IMR-90 (cell line): Measurements from ENCODE around the gene MARS1. TPM values are rescaled to one million over a fixed set of nuclear protein-coding genes. Genes with fewer than 3 reads are reported as not detected.

Experiments
- ATAC-seq: fragments of 200-7000 bp; cut with Tn5 transposase; 2 replicates; pipeline ENCODE4 v1.9.1; 2020; ENCODE audit warnings: low read depth, mild to moderate bottlenecking, moderate library complexity
- BruUV-seq: library from RNA; stranded (reverse); fragments of 400-500 nt; replicated peaks from 2 replicates; lab custom pipeline; 2021; lab: Mats Ljungman, UMichigan
- CTCF ChIA-PET: fragments of 300-600 bp; formaldehyde crosslinking; extraction: SDS; loops from one replicate; lab custom pipeline; 2021; ENCODE audit warnings: antibody characterized with exemption; lab: Yijun Ruan, JAX
- POLR2A ChIA-PET: fragments of 300-600 bp; sonication (Branson Sonifier 250); formaldehyde crosslinking; loops from one replicate; lab custom pipeline; 2022; ENCODE audit warnings: antibody characterized with exemption; ENCODE audit not compliant: unreplicated experiment; lab: Charles Lee
- DNase-seq: peaks from one replicate; pipeline ENCODE4 v3.0.0; 2013
- H2AFZ ChIP-seq: replicated peaks from 2 replicates; pipeline ENCODE3; 2013; ENCODE audit warnings: low read length, mild to moderate bottlenecking; ENCODE audit not compliant: poor library complexity
- H2AK5ac ChIP-seq: 2 replicates; pipeline ENCODE4 v1.6.1; 2013; ENCODE audit warnings: low read depth, low read length, inconsistent platforms
- H2AK9ac ChIP-seq: replicated peaks from 2 replicates; pipeline ENCODE3; 2013; ENCODE audit warnings: mild to moderate bottlenecking, low read depth, low read length, moderate library complexity; ENCODE audit not compliant: poor library complexity
- H2BK120ac ChIP-seq: 2 replicates; pipeline ENCODE4 v1.6.1; 2013; ENCODE audit warnings: low read depth, low read length, inconsistent platforms
- H2BK15ac ChIP-seq: 3 replicates; pipeline ENCODE4 v1.6.1; 2013; ENCODE audit warnings: low read depth, low read length, inconsistent platforms
- H2BK20ac ChIP-seq: 2 replicates; pipeline ENCODE4 v1.6.1; 2013; ENCODE audit warnings: low read depth, mild to moderate bottlenecking, inconsistent platforms, low read length, moderate library complexity
- H2BK5ac ChIP-seq: 2 replicates; pipeline ENCODE4 v1.6.1; 2013; ENCODE audit warnings: mild to moderate bottlenecking, low read depth, low read length, inconsistent platforms; ENCODE audit not compliant: poor library complexity, severe bottlenecking
- H3K14ac ChIP-seq: replicated peaks from 2 replicates; pipeline ENCODE4 v1.6.1; 2013; ENCODE audit warnings: low read depth, low read length, inconsistent platforms
- H3K18ac ChIP-seq: 2 replicates; pipeline ENCODE4 v1.6.1; 2013; ENCODE audit warnings: low read depth, low read length, control low read depth
- H3K23ac ChIP-seq: 2 replicates; pipeline ENCODE4 v1.6.1; 2013; ENCODE audit warnings: low read depth, low read length, inconsistent platforms
- H3K27ac ChIP-seq: 2 replicates; pipeline ENCODE4 v1.5.1; 2013; ENCODE audit warnings: mild to moderate bottlenecking, control low read depth, low read length; ENCODE audit not compliant: insufficient read depth
- H3K27me3 ChIP-seq: 2 replicates; pipeline ENCODE4 v1.6.1; 2013; ENCODE audit warnings: low read length; ENCODE audit not compliant: control insufficient read depth, insufficient read depth
- H3K36me3 ChIP-seq: 2 replicates; pipeline ENCODE4 v1.6.1; 2013; ENCODE audit warnings: low read length, mixed read lengths; ENCODE audit not compliant: control insufficient read depth, insufficient read depth
- H3K4ac ChIP-seq: 2 replicates; pipeline ENCODE4 v1.6.1; 2013; ENCODE audit warnings: low read depth, low read length, inconsistent platforms
- H3K4me1 ChIP-seq: 2 replicates; pipeline ENCODE4 v1.6.1; 2013; ENCODE audit warnings: low read length, mixed read lengths; ENCODE audit not compliant: control insufficient read depth, insufficient read depth
- H3K4me2 ChIP-seq: 2 replicates; pipeline ENCODE4 v1.6.1; 2013; ENCODE audit warnings: low read depth, mild to moderate bottlenecking, control low read depth, low read length, moderate library complexity
- H3K4me3 ChIP-seq: 2 replicates; pipeline ENCODE4 v1.5.1; 2013; ENCODE audit warnings: low read depth, mild to moderate bottlenecking, control low read depth, low read length, moderate library complexity; ENCODE audit not compliant: insufficient read depth
- H3K56ac ChIP-seq: 2 replicates; pipeline ENCODE4 v1.6.1; 2013; ENCODE audit warnings: low read length, inconsistent platforms; ENCODE audit not compliant: insufficient read depth; ENCODE audit errors: extremely low read depth
- H3K79me1 ChIP-seq, 2 experiments: 2 replicates each; pipeline ENCODE4 v1.6.1; 2013; ENCODE audit warnings: low read length in 2 of 2, inconsistent platforms in 1 of 2, low read depth in 1 of 2
- H3K9ac ChIP-seq: 2 replicates; pipeline ENCODE4 v1.6.1; 2013; ENCODE audit warnings: low read depth, low read length, control low read depth
- H3K9me1 ChIP-seq: 2 replicates; pipeline ENCODE4 v1.6.1; 2013; ENCODE audit warnings: low read length, inconsistent platforms; ENCODE audit not compliant: insufficient read depth
- H3K9me3 ChIP-seq: 2 replicates; pipeline ENCODE4 v1.6.1; 2013; ENCODE audit warnings: low read length; ENCODE audit not compliant: control insufficient read depth, insufficient read depth
- H4K20me1 ChIP-seq: 2 replicates; pipeline ENCODE4 v1.6.1; 2013; ENCODE audit warnings: low read length, inconsistent platforms; ENCODE audit not compliant: insufficient read depth
- H4K5ac ChIP-seq: 2 replicates; pipeline ENCODE4 v1.6.1; 2013; ENCODE audit warnings: mild to moderate bottlenecking, low read depth, low read length, control low read depth
- H4K8ac ChIP-seq, 2 experiments: 2 replicates each; pipeline ENCODE4 v1.6.1; 2013; ENCODE audit warnings: low read depth in 2 of 2, low read length in 2 of 2, control low read depth in 1 of 2, inconsistent platforms in 1 of 2
- H4K91ac ChIP-seq: 2 replicates; pipeline ENCODE4 v1.6.1; 2013; ENCODE audit warnings: low read depth, low read length, inconsistent platforms; ENCODE audit not compliant: insufficient read depth
- BHLHE40 ChIP-seq: fragments of 150-350 bp; IDR thresholded peaks from 2 replicates; pipeline ENCODE4 v1.6.1; 2016; ENCODE audit warnings: mild to moderate bottlenecking, low read depth, low read length
- CHD1 ChIP-seq: IDR thresholded peaks from 2 replicates; pipeline ENCODE4 v1.6.1; 2012; ENCODE audit warnings: low read depth, low read length, improper control_type of control experiment
- MXI1 ChIP-seq: IDR thresholded peaks from 2 replicates; pipeline ENCODE4 v1.6.1; 2012; ENCODE audit warnings: low read depth, mild to moderate bottlenecking, low read length, moderate library complexity, borderline replicate concordance
- POLR2A ChIP-seq: IDR thresholded peaks from 2 replicates; pipeline ENCODE4 v1.6.1; 2012; ENCODE audit warnings: mild to moderate bottlenecking, low read depth, low read length
- RCOR1 ChIP-seq: IDR thresholded peaks from 2 replicates; pipeline ENCODE4 v1.6.1; 2012; ENCODE audit warnings: mild to moderate bottlenecking, low read length, improper control_type of control experiment; ENCODE audit not compliant: insufficient replicate concordance
- SMC3 ChIP-seq: fragments of 150-350 bp; IDR thresholded peaks from 2 replicates; pipeline ENCODE4 v1.6.1; 2016; ENCODE audit warnings: low read depth, mild to moderate bottlenecking, antibody characterized with exemption, low read length, moderate library complexity
- WGBS, 2 experiments: methylation state at CpG; one replicate each; pipeline versions ENCODE4 v1.1.5 to v1.1.7; 2013; ENCODE audit warnings: missing lambda C conversion rate in 2 of 2; ENCODE audit not compliant: insufficient read length in 1 of 2; ENCODE audit errors: extremely low coverage in 2 of 2; 5-methylcytosine and 5-hydroxymethylcytosine counted together
- dilution Hi-C: fragments of 300-500 bp; cut with HindIII; formaldehyde crosslinking; loops from one replicate; pipeline ENCODE4 v1.14.3; 2018; ENCODE audit warnings: low sequenced_read_pairs; ENCODE audit not compliant: unreplicated experiment
- in situ Hi-C: fragments of 300-500 bp; cut with MboI; formaldehyde crosslinking; loops from 3 replicates; pipeline ENCODE4 v1.14.3; 2019; ENCODE audit warnings: low sequenced_read_pairs, inconsistent platforms, mixed read lengths
- intact Hi-C: fragments of 100-400 bp; cut with micrococcal nuclease; formaldehyde crosslinking; loops from 2 replicates; pipeline ENCODE4 v1.10.0; 2022
- polyA plus RNA-seq, 3 experiments: library from polyadenylated mRNA; depleted of rRNA; stranded (reverse); fragments of >200 nt; gene quantifications; 2 replicates each; pipeline ENCODE4 v1.2.3, GENCODE V29; 2012; ENCODE audit warnings: low replicate concordance in 1 of 3
- total RNA-seq: library from RNA; depleted of rRNA; stranded (reverse); fragments of >200 nt; gene quantifications from 2 replicates; pipeline ENCODE4 v1.2.3, GENCODE V29; 2012
- TF ChIP-seq, protein P1 (sequence below): conservative IDR thresholded peaks from 2 replicates; pipeline ENCODE4 v1.5.1; 2012; ENCODE audit warnings: mild to moderate bottlenecking, low read depth, low read length, improper control_type of control experiment
- TF ChIP-seq, protein P2 (sequence below): fragments of 150-350 bp; IDR thresholded peaks from 2 replicates; pipeline ENCODE4 v1.6.1; 2016; ENCODE audit warnings: low read depth, mild to moderate bottlenecking, low read length, moderate library complexity, borderline replicate concordance

Gene MARS1
- total and polyA plus RNA-seq, 2 of the 4 experiments (the other 2 are of a cell fraction): 156 to 164 TPM

DNA sequence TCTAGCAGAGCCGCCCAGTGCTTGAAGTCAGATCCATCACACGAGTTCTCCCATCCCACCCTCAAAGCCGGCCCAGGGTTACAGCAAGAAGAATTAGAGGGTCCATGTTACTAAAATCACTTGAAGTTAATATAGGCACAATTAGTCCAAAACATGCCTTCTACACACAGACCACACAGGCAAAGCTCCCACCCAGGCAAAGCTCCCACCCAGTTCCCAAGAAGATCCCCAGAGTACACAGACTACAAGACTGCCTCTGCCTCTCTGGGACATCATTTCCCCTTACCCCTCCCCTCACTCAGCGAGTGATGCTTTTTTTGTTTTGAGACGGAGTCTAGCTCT, 25.0 kb upstream of the MARS1 start:
- BruUV-seq: no TSS peak
- Histone ChIP-seq H3K9ac (no peak overlapping the region), H3K4me2 (no peak overlapping the region), H2BK120ac (no peak overlapping the region), H4K8ac (no peak overlapping the region), H3K4me3 (no peak overlapping the region), H4K5ac (no peak overlapping the region), H3K4ac (no peak overlapping the region), H2BK15ac (no peak overlapping the region), H3K4me1 (peaks cover 7% of the 10 kb centered on the region), H2BK5ac (no peak overlapping the region), H3K23ac (no peak overlapping the region), H2AK5ac (no peak overlapping the region), H2AFZ (peak overlapping the region; percentile 93), H4K91ac (no peak overlapping the region), H3K36me3 (no peaks in the 10 kb centered on the region), H4K20me1 (no peaks in the 10 kb centered on the region), H3K14ac (no peak overlapping the region), H3K79me1 (peaks cover 0 to 6% of the 10 kb centered on the region in 2 experiments; a peak in 1 of 4 replicates), H3K18ac (no peak overlapping the region), H3K56ac (no peak overlapping the region), H3K9me3 (no peaks in the 10 kb centered on the region), H3K27ac (no peak overlapping the region), H3K27me3 (0 out of 2 replicates have a peak, but pooled peaks cover 2% of the 10 kb centered on the region), H2AK9ac (peak overlapping the region; percentile 87), H3K9me1 (peaks cover 6% of the 10 kb centered on the region; the same call in 1 of the 2 replicates), H2BK20ac (no peak overlapping the region)
- TF ChIP-seq POLR2A: no peak
- no peak for TF ChIP-seq RCOR1
- TF ChIP-seq CHD1: no peak
- no peak for TF ChIP-seq BHLHE40
- no peak for TF ChIP-seq SMC3
- TF ChIP-seq, protein P1, sequence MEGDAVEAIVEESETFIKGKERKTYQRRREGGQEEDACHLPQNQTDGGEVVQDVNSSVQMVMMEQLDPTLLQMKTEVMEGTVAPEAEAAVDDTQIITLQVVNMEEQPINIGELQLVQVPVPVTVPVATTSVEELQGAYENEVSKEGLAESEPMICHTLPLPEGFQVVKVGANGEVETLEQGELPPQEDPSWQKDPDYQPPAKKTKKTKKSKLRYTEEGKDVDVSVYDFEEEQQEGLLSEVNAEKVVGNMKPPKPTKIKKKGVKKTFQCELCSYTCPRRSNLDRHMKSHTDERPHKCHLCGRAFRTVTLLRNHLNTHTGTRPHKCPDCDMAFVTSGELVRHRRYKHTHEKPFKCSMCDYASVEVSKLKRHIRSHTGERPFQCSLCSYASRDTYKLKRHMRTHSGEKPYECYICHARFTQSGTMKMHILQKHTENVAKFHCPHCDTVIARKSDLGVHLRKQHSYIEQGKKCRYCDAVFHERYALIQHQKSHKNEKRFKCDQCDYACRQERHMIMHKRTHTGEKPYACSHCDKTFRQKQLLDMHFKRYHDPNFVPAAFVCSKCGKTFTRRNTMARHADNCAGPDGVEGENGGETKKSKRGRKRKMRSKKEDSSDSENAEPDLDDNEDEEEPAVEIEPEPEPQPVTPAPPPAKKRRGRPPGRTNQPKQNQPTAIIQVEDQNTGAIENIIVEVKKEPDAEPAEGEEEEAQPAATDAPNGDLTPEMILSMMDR: no peak
- TF ChIP-seq, protein P2, sequence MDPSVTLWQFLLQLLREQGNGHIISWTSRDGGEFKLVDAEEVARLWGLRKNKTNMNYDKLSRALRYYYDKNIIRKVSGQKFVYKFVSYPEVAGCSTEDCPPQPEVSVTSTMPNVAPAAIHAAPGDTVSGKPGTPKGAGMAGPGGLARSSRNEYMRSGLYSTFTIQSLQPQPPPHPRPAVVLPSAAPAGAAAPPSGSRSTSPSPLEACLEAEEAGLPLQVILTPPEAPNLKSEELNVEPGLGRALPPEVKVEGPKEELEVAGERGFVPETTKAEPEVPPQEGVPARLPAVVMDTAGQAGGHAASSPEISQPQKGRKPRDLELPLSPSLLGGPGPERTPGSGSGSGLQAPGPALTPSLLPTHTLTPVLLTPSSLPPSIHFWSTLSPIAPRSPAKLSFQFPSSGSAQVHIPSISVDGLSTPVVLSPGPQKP: no peak
- no peak for TF ChIP-seq MXI1
- ATAC-seq: no peak
- no peak for DNase-seq
- WGBS, 2 experiments: no CpG with 5 or more reads among the region's 5 CpGs
- POLR2A ChIA-PET: no interaction called here
- CTCF ChIA-PET: interaction anchor here (1.5 to 2.7 kb wide), 2 partner anchors 10 to 12 kb away, joined by 8 to 14 read pairs; no protein-coding TSS in a partner anchor
- intact Hi-C loops: loop anchor here (5.0 kb wide), 1 partner anchor 159 kb away; no protein-coding TSS in a partner anchor
- dilution Hi-C loops: no loop called here
- in situ Hi-C loops: no loop called here
